Karpas-422 (cell line): ENCODE measurements around the gene PDK2. TPM values are rescaled to one million over a fixed set of nuclear protein-coding genes. Genes with fewer than 3 reads are reported as not detected.
"Not testable (repeated sequence)": the region's sequence is repeated elsewhere in the genome, so short reads cannot be mapped to it uniquely, and the experiment has no call there.

Source experiments
- DNase-seq: peaks from one replicate; pipeline ENCODE4 v3.0.0-alpha.2; 2015
- H2AFZ ChIP-seq: fragments of 200-600 bp; sonication (generic); 2 replicates; pipeline ENCODE4 v1.6.1; 2014; ENCODE audit warnings: antibody characterized with exemption, low read length, mixed read lengths
- H3K27ac ChIP-seq: fragments of 200-600 bp; sonication (generic); 2 replicates; pipeline ENCODE4 v1.5.1; 2014; ENCODE audit warnings: mild to moderate bottlenecking, low read length, moderate library complexity
- H3K27me3 ChIP-seq: fragments of 200-600 bp; sonication (generic); 2 replicates; pipeline ENCODE4 v1.6.1; 2014; ENCODE audit warnings: low read length, mixed read lengths
- H3K36me3 ChIP-seq: fragments of 200-600 bp; sonication (generic); 2 replicates; pipeline ENCODE4 v1.6.1; 2014; ENCODE audit warnings: low read length, mixed read lengths; ENCODE audit not compliant: insufficient read depth
- H3K4me1 ChIP-seq: fragments of 200-600 bp; sonication (generic); 2 replicates; pipeline ENCODE4 v1.6.1; 2014; ENCODE audit warnings: mild to moderate bottlenecking, low read length, mixed read lengths
- H3K4me2 ChIP-seq: fragments of 200-600 bp; sonication (generic); 2 replicates; pipeline ENCODE4 v1.6.1; 2014; ENCODE audit warnings: low read length, low read depth, mild to moderate bottlenecking; ENCODE audit not compliant: poor library complexity, severe bottlenecking
- H3K4me3 ChIP-seq: fragments of 200-600 bp; sonication (generic); 2 replicates; pipeline ENCODE4 v1.5.1; 2014; ENCODE audit warnings: mild to moderate bottlenecking, antibody characterized with exemption, low read length, mixed read lengths
- H3K79me2 ChIP-seq: fragments of 200-600 bp; sonication (generic); 2 replicates; pipeline ENCODE4 v1.6.1; 2014; ENCODE audit warnings: mild to moderate bottlenecking, low read length, mixed read lengths
- H3K9ac ChIP-seq: fragments of 200-600 bp; sonication (generic); 2 replicates; pipeline ENCODE4 v1.6.0; 2014; ENCODE audit warnings: low read length
- H3K9me2 ChIP-seq: fragments of 200-600 bp; sonication (generic), shearing (Covaris generic); replicated peaks from 2 replicates; pipeline ENCODE4 v1.6.0; 2014; ENCODE audit warnings: mild to moderate bottlenecking, low read length, moderate library complexity; ENCODE audit not compliant: insufficient read depth
- H3K9me3 ChIP-seq: fragments of 300-700, 200-600 bp; sonication (generic); 2 replicates; pipeline ENCODE4 v1.6.1; 2014; ENCODE audit warnings: low read length, mixed read lengths
- H4K20me1 ChIP-seq: fragments of 200-600 bp; sonication (generic); 2 replicates; pipeline ENCODE4 v1.6.1; 2014; ENCODE audit warnings: mild to moderate bottlenecking, antibody characterized with exemption, low read length, low read depth; ENCODE audit not compliant: insufficient read depth
- total RNA-seq: library from RNA; depleted of rRNA; stranded (reverse); fragments of >200 nt; shearing (Covaris generic); gene quantifications from 2 replicates; pipeline ENCODE4 v1.2.3, GENCODE V29; 2014; ENCODE audit warnings: low replicate concordance

Gene PDK2
- total RNA-seq, 1 experiment from 2014 or later = not detected

DNA sequence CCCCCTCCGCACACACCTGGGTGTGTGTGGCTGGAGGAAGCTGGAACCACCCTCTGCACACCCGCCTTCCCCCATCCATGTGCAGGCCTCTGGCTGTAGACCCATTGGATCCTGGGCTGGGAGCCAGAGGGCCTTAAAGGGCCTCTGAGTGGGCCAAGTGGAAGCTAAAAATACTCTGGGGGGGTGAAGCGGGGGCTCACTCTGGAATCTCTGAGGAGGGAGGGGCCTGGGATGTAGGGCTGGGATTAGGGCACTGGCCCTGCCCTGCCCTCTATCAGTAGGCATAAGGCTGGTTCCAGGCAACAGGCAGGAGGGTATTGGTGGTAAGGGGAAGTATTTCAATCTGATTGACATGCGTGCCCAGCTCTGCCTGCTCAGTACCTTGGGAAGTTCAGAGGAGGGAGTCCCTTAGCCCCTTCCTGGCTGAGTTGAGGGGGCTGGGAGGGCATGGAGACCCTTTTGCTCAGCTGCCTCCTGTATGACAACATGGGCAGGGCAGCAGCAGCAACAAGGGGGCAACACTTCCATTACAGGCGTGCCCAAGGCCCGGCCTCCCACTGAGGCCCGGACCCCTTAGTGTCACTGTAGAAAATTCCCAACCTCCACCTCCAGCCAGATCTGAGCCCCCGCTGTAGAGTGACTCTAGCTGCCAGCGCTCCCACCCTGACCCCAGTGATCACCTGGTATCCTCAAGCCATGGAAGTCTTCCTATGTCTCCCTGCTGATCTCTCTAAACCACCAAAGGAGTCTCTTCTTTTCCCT is 34.0 kb upstream of the PDK2 start:
- Histone ChIP-seq H3K27me3 (no peaks in the 10 kb centered on the region), H3K4me3 (no peak overlapping the region), H4K20me1 (0 out of 2 replicates have a peak, but pooled peaks cover 3% of the 10 kb centered on the region), H3K27ac (no peak overlapping the region), H2AFZ (no peak overlapping the region), H3K9ac (no peak overlapping the region), H3K9me2 (no peaks in the 10 kb centered on the region), H3K36me3 (no peaks in the 10 kb centered on the region), H3K9me3 (no peaks in the 10 kb centered on the region), H3K79me2 (no peaks in the 10 kb centered on the region), H3K4me1 (peaks cover 31% of the 10 kb centered on the region), H3K4me2 (no peak overlapping the region)
- DNase-seq = no peak

DNA sequence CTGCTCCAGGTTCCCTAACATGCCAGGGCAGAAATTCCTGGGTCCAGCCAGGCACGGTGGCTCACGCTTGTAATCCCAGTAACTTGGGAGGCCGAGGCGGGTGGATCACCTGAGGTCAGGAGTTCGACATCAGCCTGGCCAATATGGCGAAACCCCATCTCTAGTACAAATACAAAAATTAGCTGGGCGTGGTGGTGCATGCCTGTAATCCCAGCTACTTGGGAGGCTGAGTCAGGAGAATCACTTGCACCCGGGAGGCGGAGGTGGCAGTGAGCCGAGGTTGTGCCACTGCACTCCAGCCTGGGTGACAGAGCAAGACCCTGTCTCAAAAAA is 33.5 kb upstream of the PDK2 start:
- not testable (repeated sequence) for H3K9ac ChIP-seq, H3K27ac ChIP-seq, H3K27me3 ChIP-seq, DNase-seq, H3K4me2 ChIP-seq, H3K36me3 ChIP-seq, H3K9me3 ChIP-seq, H3K79me2 ChIP-seq, H3K4me3 ChIP-seq, H3K9me2 ChIP-seq, H4K20me1 ChIP-seq, H2AFZ ChIP-seq
- H3K4me1 ChIP-seq = peaks cover 25% of the 10 kb centered on the region

DNA sequence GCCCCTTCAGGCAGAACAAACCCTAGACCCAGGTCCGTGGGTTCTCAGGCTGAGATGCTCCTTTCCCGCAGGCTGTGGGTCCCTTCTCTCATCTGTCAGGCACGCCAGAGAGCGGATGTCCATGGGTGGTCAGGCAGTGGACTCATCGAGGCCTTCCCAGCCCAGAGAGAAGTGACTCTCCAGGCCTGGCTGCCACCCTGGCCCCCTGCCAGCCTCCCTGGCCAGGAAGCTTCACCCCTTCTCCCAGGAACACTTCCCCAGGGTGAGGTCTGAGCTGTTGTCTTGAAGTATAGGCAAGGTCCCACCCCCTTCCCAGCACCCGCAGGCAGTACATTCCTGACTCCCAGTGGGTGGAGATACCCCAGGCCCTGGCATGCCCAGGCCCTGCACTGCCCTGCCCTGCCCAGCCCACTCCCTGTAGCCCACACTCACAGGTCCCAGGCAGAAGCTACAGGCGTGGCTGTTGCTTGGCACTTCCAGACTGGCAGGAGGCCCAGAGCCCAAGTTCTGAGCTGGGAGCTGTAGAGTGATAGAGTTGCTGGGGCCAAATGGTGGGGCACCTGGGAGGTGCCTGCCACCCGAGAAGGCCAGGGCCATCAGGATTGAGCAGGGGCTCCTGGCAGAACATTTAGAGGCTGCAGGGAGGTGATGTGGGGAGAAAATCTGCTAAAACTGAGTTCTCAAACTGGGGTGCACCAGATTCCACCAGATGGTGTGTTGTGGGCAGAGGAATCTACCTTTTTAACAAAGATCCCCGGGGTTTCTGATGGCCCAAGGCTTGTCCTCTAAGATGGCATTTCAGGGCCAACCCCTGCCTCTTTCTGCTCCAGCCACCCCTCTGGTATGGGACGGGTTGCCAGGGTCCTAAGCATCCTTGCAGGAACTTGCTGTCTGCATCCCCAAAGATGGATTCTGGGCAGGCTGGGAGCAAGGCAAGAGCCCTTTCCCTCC is 32.6 kb upstream of the PDK2 start:
- no peak overlapping the region for H3K4me3 ChIP-seq
- no peaks in the 10 kb centered on the region for H3K27me3 ChIP-seq
- H3K9me3 ChIP-seq = no peaks in the 10 kb centered on the region
- 0 out of 2 replicates have a peak, but pooled peaks cover 3% of the 10 kb centered on the region for H4K20me1 ChIP-seq
- H3K27ac ChIP-seq = no peak overlapping the region
- no peak overlapping the region for H2AFZ ChIP-seq
- no peaks in the 10 kb centered on the region for H3K36me3 ChIP-seq
- no peak overlapping the region for H3K4me2 ChIP-seq
- H3K79me2 ChIP-seq = no peaks in the 10 kb centered on the region
- no peak for DNase-seq
- H3K9me2 ChIP-seq = no peaks in the 10 kb centered on the region
- H3K9ac ChIP-seq = no peak overlapping the region
- peaks cover 22% of the 10 kb centered on the region for H3K4me1 ChIP-seq

DNA sequence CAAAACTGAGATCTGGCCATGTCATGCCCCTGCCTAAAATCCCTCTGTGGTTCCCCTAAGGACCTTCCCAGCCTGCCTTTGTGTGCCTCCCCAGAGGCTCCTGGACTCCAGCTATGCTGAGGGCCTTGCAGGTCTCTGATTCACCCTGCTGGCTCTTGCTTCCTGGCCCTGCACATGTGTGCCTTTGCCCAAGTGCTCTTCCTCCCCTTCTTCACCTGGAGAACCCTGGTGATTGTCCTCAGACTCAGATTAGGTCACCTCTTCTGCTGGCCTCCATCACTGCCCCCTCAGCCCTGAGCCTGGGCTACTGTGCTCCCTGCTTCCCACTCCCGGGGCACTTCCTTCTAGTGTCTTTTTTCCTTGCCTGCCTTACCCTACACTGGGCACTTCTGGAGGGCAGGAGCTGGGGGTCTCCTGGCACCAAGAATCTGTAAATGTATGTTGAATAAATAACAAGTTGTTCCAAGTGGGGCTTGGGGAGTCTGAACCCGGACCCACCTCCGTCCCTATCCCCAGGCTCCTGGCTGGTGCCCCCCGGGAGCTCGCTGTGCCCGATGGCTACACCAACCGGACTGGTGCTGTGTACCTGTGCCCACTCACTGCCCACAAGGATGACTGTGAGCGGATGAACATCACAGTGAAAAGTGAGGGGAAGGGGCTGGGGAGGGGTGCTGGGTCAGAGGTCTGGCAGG is 31.4 kb upstream of the PDK2 start:
- H3K27ac ChIP-seq = no peak overlapping the region
- H3K79me2 ChIP-seq = no peaks in the 10 kb centered on the region
- H3K4me2 ChIP-seq = no peak overlapping the region
- H4K20me1 ChIP-seq = 0 out of 2 replicates have a peak, but pooled peaks cover 3% of the 10 kb centered on the region
- H3K9me3 ChIP-seq = no peaks in the 10 kb centered on the region
- H2AFZ ChIP-seq = no peak overlapping the region
- no peak overlapping the region for H3K4me3 ChIP-seq
- H3K36me3 ChIP-seq = no peaks in the 10 kb centered on the region
- H3K9ac ChIP-seq = no peak overlapping the region
- H3K4me1 ChIP-seq = peaks cover 18% of the 10 kb centered on the region
- DNase-seq = no peak
- H3K27me3 ChIP-seq = no peaks in the 10 kb centered on the region
- no peaks in the 10 kb centered on the region for H3K9me2 ChIP-seq

DNA sequence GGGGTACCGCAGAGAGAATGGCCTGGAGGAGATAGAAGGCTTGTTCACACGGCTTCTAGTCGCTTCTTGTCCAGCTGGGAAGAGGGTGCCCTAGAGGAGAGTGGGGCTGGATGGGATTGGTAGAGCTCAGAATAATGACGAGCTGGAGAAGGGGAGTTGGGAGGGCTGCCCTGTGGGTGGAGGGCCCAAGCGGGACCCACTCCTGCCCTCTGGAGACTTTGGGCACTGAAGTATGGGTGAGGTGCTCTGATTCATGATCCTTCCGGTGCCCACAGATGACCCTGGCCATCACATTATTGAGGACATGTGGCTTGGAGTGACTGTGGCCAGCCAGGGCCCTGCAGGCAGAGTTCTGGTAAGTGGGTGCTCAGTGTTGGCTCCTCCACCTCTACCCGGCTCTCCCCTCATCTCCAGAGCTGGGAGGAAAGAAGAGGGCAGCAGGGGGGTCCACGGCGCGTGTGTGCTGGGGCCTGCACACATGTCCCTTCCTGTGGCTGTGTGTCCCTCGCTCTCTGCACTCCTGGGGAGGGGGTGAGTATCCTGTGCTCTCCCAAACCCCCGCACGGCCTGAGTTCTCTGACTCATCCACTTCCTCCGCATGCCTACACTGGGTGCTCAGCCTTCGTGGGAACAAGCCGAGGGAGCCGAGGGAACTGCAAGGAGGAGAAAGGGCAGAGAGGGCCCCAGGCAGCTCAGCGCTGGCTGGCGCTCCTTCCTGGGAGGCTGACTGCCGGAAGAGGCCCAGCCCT is 30.7 kb upstream of the PDK2 start:
- peaks cover 13% of the 10 kb centered on the region for H3K4me1 ChIP-seq
- H2AFZ ChIP-seq = no peak overlapping the region
- no peak overlapping the region for H3K4me3 ChIP-seq
- no peaks in the 10 kb centered on the region for H3K9me2 ChIP-seq
- DNase-seq = no peak
- H3K4me2 ChIP-seq = no peak overlapping the region
- no peaks in the 10 kb centered on the region for H3K79me2 ChIP-seq
- H3K9ac ChIP-seq = no peak overlapping the region
- H3K27me3 ChIP-seq = no peaks in the 10 kb centered on the region
- no peaks in the 10 kb centered on the region for H3K36me3 ChIP-seq
- H3K9me3 ChIP-seq = no peaks in the 10 kb centered on the region
- H3K27ac ChIP-seq = no peak overlapping the region
- H4K20me1 ChIP-seq = 0 out of 2 replicates have a peak, but pooled peaks cover 3% of the 10 kb centered on the region

DNA sequence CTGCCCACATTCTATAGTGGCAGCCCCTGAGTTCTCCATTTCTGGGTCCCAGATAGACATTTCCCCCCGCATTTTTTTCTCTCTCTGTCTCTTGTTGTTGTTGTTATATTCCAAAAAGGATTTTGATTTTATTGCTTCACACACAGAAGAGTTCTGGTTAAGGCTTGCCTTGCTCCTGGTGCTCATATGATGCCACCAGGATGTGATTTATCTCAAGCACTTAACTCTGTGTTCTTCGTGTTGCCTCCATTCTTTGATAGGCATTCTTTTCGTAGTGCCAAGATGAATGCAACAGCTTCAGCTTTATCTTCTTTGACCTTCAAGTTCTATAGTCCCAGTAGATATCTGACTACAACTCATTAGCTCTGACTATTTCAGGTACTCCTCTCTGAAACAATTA is 30.1 kb upstream of the PDK2 start:
- no peak overlapping the region for H3K4me2 ChIP-seq
- H3K9me3 ChIP-seq = no peaks in the 10 kb centered on the region
- no peak overlapping the region for H3K4me3 ChIP-seq
- no peak overlapping the region for H3K9ac ChIP-seq
- H3K27me3 ChIP-seq = no peaks in the 10 kb centered on the region
- no peak overlapping the region for H2AFZ ChIP-seq
- no peaks in the 10 kb centered on the region for H3K36me3 ChIP-seq
- H3K9me2 ChIP-seq = no peaks in the 10 kb centered on the region
- no peak for DNase-seq
- no peaks in the 10 kb centered on the region for H3K79me2 ChIP-seq
- no peak overlapping the region for H3K27ac ChIP-seq
- 0 out of 2 replicates have a peak, but pooled peaks cover under 1% of the 10 kb centered on the region for H4K20me1 ChIP-seq
- peaks cover 11% of the 10 kb centered on the region for H3K4me1 ChIP-seq

DNA sequence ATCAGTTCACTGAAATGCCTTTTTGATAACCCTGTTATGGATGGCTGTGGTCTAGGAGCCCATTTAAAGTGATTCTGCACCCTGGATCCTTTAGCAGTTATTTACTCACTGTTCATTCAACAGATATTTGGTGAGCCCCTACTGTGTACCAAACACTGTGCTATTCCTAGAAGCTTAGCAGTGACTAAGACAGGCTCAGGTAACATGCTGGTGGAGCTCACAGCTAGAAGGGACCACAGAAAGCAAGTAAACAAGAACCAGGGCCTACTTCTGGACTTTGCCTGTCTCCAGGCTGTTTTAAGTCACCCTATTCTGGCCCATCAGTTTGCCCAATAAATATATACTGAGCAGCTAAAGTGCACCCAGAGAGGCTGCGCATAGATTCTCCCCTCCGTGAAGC is 28.2 kb upstream of the PDK2 start:
- Histone ChIP-seq H3K27ac (no peak overlapping the region), H3K4me1 (no peaks in the 10 kb centered on the region), H3K9ac (no peak overlapping the region), H3K36me3 (no peaks in the 10 kb centered on the region), H3K9me2 (no peaks in the 10 kb centered on the region), H3K4me3 (no peak overlapping the region), H3K27me3 (no peaks in the 10 kb centered on the region), H3K9me3 (no peaks in the 10 kb centered on the region), H3K4me2 (no peak overlapping the region), H2AFZ (no peak overlapping the region), H3K79me2 (no peaks in the 10 kb centered on the region), H4K20me1 (no peaks in the 10 kb centered on the region)
- DNase-seq = no peak
